Neural progenitor cell (in vitro differentiated cells): ENCODE measurements around the gene NSUN2. TPM values are rescaled to one million over a fixed set of nuclear protein-coding genes. Genes with fewer than 3 reads are reported as not detected.

Experiments used
- DNase-seq: peaks from one replicate; pipeline ENCODE4 v3.0.0-alpha.2; 2016; ENCODE audit warnings: low spot score
- H2AFZ ChIP-seq: fragments of 200-600 bp; sonication (generic); replicated peaks from 2 replicates; pipeline ENCODE4 v1.6.1; 2016; ENCODE audit warnings: antibody characterized with exemption
- H3F3A ChIP-seq: fragments of 200-600 bp; sonication (generic); 2 replicates; pipeline ENCODE4 v1.6.1; 2016; ENCODE audit warnings: antibody characterized with exemption, low read depth
- H3K27ac ChIP-seq: fragments of 200-600 bp; sonication (generic); 2 replicates; pipeline ENCODE4 v1.5.1; 2016; ENCODE audit warnings: mild to moderate bottlenecking
- H3K27me3 ChIP-seq: fragments of 200-600 bp; sonication (generic); 2 replicates; pipeline ENCODE4 v1.6.1; 2016; ENCODE audit warnings: mild to moderate bottlenecking, moderate library complexity
- H3K36me3 ChIP-seq: fragments of 200-600 bp; sonication (generic); 2 replicates; pipeline ENCODE4 v1.5.1; 2016
- H3K4me1 ChIP-seq: fragments of 200-600 bp; sonication (generic); 2 replicates; pipeline ENCODE4 v1.6.1; 2016; ENCODE audit warnings: mixed run types
- H3K4me2 ChIP-seq: fragments of 200-600 bp; sonication (generic); 2 replicates; pipeline ENCODE4 v1.6.1; 2016
- H3K4me3 ChIP-seq: fragments of 200-600 bp; sonication (generic); 2 replicates; pipeline ENCODE4 v1.5.1; 2016
- H3K79me2 ChIP-seq: fragments of 200-600 bp; sonication (generic); 2 replicates; pipeline ENCODE4 v1.6.1; 2016; ENCODE audit warnings: low read depth
- H3K9ac ChIP-seq: fragments of 200-600 bp; sonication (generic); 2 replicates; pipeline ENCODE4 v1.6.1; 2016
- H3K9me3 ChIP-seq: fragments of 200-600 bp; sonication (generic); 2 replicates; pipeline ENCODE4 v1.5.1; 2016; ENCODE audit warnings: low read depth
- H4K20me1 ChIP-seq: fragments of 200-600 bp; sonication (generic); 2 replicates; pipeline ENCODE4 v1.6.1; 2016; ENCODE audit warnings: low read depth
- H3K27ac Mint-ChIP-seq: 3 replicates; pipeline ENCODE4 v1.8.0; 2021; ENCODE audit warnings: mixed read lengths
- H3K27me3 Mint-ChIP-seq: 2 replicates; pipeline ENCODE4 v1.8.0; 2022; ENCODE audit warnings: low read depth, mild to moderate bottlenecking, inconsistent platforms, moderate library complexity, mixed read lengths; ENCODE audit not compliant: insufficient read depth
- H3K36me3 Mint-ChIP-seq: 3 replicates; pipeline ENCODE4 v1.8.0; 2021; ENCODE audit warnings: mixed read lengths
- H3K4me1 Mint-ChIP-seq: 3 replicates; pipeline ENCODE4 v1.8.0; 2021; ENCODE audit warnings: mixed read lengths
- H3K4me3 Mint-ChIP-seq: 3 replicates; pipeline ENCODE4 v1.8.0; 2021; ENCODE audit warnings: mild to moderate bottlenecking, moderate library complexity, mixed read lengths
- H3K9me3 Mint-ChIP-seq: 3 replicates; pipeline ENCODE4 v1.8.0; 2020; ENCODE audit warnings: mixed read lengths
- EZH2 ChIP-seq: fragments of 200-600 bp; sonication (generic); IDR thresholded peaks from 2 replicates; pipeline ENCODE4 v1.6.1; 2017; ENCODE audit warnings: antibody characterized with exemption, mild to moderate bottlenecking, moderate library complexity
- EZH2phosphoT487 ChIP-seq: fragments of 200-600 bp; sonication (generic); IDR thresholded peaks from 2 replicates; pipeline ENCODE4 v1.6.1; 2017; ENCODE audit warnings: antibody characterized with exemption
- total RNA-seq: library from RNA; depleted of rRNA; stranded (reverse); fragments of >200 nt; gene quantifications from 2 replicates; pipeline ENCODE4 v1.2.3, GENCODE V29; 2015; ENCODE audit warnings: low replicate concordance
- TF ChIP-seq, protein P1 (sequence below): fragments of 200-600 bp; sonication (generic); IDR thresholded peaks from 2 replicates; pipeline ENCODE4 v1.5.1; 2017; ENCODE audit warnings: antibody characterized with exemption, mild to moderate bottlenecking

Gene NSUN2
- total RNA-seq, 1 donor from 2014 or later = 65.4 TPM

DNA sequence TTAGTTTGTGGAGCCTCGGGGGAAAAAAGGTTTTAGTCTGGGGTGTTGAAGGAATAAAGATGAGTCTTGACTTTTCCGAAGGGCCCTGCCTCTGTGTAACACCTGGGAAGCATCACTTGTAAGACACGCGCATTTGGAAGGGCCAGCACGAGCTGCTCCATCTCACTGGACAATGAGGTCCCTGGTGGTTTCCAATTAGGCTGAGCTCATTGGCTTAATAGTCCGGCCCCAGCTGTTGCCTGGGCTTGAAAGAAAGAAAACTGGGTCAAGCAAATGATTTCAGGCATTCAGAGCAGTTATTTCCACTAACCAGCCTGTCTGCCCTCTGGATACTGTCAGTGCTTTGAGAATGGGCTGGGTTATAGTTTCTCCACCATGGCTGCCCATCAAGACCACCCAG is 64.5 kb downstream of the NSUN2 start:
- H2AFZ ChIP-seq = no peak overlapping the region
- peaks cover 3% of the 10 kb centered on the region for H3K27me3 Mint-ChIP-seq
- no peak overlapping the region for H3K9ac ChIP-seq
- H3K27me3 ChIP-seq = no peaks in the 10 kb centered on the region
- H3K79me2 ChIP-seq = no peaks in the 10 kb centered on the region
- TF ChIP-seq, protein P1, sequence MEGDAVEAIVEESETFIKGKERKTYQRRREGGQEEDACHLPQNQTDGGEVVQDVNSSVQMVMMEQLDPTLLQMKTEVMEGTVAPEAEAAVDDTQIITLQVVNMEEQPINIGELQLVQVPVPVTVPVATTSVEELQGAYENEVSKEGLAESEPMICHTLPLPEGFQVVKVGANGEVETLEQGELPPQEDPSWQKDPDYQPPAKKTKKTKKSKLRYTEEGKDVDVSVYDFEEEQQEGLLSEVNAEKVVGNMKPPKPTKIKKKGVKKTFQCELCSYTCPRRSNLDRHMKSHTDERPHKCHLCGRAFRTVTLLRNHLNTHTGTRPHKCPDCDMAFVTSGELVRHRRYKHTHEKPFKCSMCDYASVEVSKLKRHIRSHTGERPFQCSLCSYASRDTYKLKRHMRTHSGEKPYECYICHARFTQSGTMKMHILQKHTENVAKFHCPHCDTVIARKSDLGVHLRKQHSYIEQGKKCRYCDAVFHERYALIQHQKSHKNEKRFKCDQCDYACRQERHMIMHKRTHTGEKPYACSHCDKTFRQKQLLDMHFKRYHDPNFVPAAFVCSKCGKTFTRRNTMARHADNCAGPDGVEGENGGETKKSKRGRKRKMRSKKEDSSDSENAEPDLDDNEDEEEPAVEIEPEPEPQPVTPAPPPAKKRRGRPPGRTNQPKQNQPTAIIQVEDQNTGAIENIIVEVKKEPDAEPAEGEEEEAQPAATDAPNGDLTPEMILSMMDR = no peak
- TF ChIP-seq EZH2 (no peak), EZH2phosphoT487 (no peak)
- no peak overlapping the region for H3K4me2 ChIP-seq
- no peaks in the 10 kb centered on the region for H3K36me3 ChIP-seq
- H3K4me1 Mint-ChIP-seq = no peaks in the 10 kb centered on the region
- no peak overlapping the region for H3K4me3 Mint-ChIP-seq
- no peaks in the 10 kb centered on the region for H4K20me1 ChIP-seq
- H3K27ac Mint-ChIP-seq = no peak overlapping the region
- H3K9me3 Mint-ChIP-seq = no peaks in the 10 kb centered on the region
- H3K27ac ChIP-seq = no peak overlapping the region
- no peaks in the 10 kb centered on the region for H3K4me1 ChIP-seq
- no peaks in the 10 kb centered on the region for H3K36me3 Mint-ChIP-seq
- no peaks in the 10 kb centered on the region for H3K9me3 ChIP-seq
- H3K4me3 ChIP-seq = no peak overlapping the region
- no peak for DNase-seq
- H3F3A ChIP-seq = no peaks in the 10 kb centered on the region

DNA sequence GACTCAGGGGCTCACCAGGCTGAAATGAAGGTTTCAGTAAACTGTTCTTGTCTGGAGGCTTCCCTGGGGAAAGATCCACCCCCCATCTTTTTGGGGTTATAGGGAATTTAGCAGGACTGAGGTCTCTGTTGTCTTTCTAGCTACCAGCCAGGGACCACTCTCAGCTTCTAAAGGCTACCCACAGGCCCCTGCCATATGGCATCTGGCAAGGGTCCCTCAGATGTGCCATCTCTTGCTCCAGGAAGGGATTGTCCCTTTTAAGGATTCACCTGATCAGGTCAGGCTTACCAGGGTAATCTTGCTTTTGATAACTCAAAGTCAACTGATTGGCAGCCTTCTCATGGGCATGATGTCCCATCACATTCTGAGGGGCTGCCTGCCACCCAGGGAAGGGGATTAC is 65.0 kb downstream of the NSUN2 start:
- H3K4me1 ChIP-seq = no peaks in the 10 kb centered on the region
- Mint-ChIP-seq H3K9me3 (no peaks in the 10 kb centered on the region), H3K4me1 (no peaks in the 10 kb centered on the region), H3K27me3 (peaks cover 3% of the 10 kb centered on the region), H3K4me3 (no peak overlapping the region), H3K27ac (no peak overlapping the region), H3K36me3 (no peaks in the 10 kb centered on the region)
- no peaks in the 10 kb centered on the region for H3K79me2 ChIP-seq
- H3K9ac ChIP-seq = no peak overlapping the region
- no peaks in the 10 kb centered on the region for H3K27me3 ChIP-seq
- no peak for DNase-seq
- no peak for TF ChIP-seq EZH2phosphoT487
- TF ChIP-seq, protein P1 = no peak
- no peak for TF ChIP-seq EZH2
- H3F3A ChIP-seq = no peaks in the 10 kb centered on the region
- H3K4me3 ChIP-seq = no peak overlapping the region
- no peaks in the 10 kb centered on the region for H3K9me3 ChIP-seq
- no peak overlapping the region for H2AFZ ChIP-seq
- H3K36me3 ChIP-seq = no peaks in the 10 kb centered on the region
- no peak overlapping the region for H3K4me2 ChIP-seq
- no peaks in the 10 kb centered on the region for H4K20me1 ChIP-seq
- no peak overlapping the region for H3K27ac ChIP-seq

DNA sequence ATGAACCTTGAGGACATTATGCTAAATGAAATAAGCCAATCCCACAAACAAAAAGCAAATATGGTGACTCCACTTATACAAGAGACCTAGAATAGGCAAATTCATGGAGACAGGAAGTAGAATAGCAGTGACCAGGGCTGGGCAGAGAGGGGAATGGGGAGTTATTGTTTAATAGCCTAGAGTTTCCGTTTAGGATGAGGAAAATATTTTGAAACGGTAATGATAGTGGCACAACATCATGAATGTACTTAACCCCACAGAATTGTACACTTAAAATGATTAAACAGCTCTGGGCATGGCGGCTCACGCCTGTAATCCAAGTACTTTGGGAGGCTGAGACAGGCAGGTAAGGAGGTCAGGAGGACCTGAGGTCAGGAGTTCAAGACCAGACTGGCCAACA is 65.8 kb downstream of the NSUN2 start:
- TF ChIP-seq, protein P1 = no peak
- TF ChIP-seq EZH2 (no peak), EZH2phosphoT487 (no peak)
- H3K4me1 Mint-ChIP-seq = no peaks in the 10 kb centered on the region
- peaks cover 3% of the 10 kb centered on the region for H3K27me3 Mint-ChIP-seq
- H3K36me3 ChIP-seq = no peaks in the 10 kb centered on the region
- H3K36me3 Mint-ChIP-seq = no peaks in the 10 kb centered on the region
- no peak overlapping the region for H3K27ac ChIP-seq
- H2AFZ ChIP-seq = no peak overlapping the region
- no peaks in the 10 kb centered on the region for H3K9me3 Mint-ChIP-seq
- H3K9ac ChIP-seq = no peak overlapping the region
- H3K4me1 ChIP-seq = no peaks in the 10 kb centered on the region
- no peak overlapping the region for H3K27ac Mint-ChIP-seq
- no peaks in the 10 kb centered on the region for H3F3A ChIP-seq
- H3K27me3 ChIP-seq = no peaks in the 10 kb centered on the region
- no peaks in the 10 kb centered on the region for H3K9me3 ChIP-seq
- no peaks in the 10 kb centered on the region for H4K20me1 ChIP-seq
- H3K79me2 ChIP-seq = no peaks in the 10 kb centered on the region
- H3K4me2 ChIP-seq = no peak overlapping the region
- H3K4me3 ChIP-seq = no peak overlapping the region
- no peak overlapping the region for H3K4me3 Mint-ChIP-seq
- DNase-seq = no peak
